Endothelial cell of umbilical vein (primary cell): ENCODE data around the gene KCNJ12. TPM values are rescaled to one million over a fixed set of nuclear protein-coding genes. Genes with fewer than 3 reads are reported as not detected.

Experiments
- BruUV-seq: library from RNA; stranded (reverse); fragments of 400-500 nt; replicated peaks from 2 replicates; lab custom pipeline; 2021; lab: Mats Ljungman, UMichigan
- CTCF ChIA-PET: fragments of 300-600, 350-600 bp; sonication (Branson Sonifier 250); formaldehyde crosslinking; loops from one replicate; lab custom pipeline; 2021; ENCODE audit warnings: antibody characterized with exemption, inconsistent platforms; lab: Charles Lee
- POLR2A ChIA-PET: fragments of 300-600, 350-600 bp; sonication (Branson Sonifier 250); formaldehyde crosslinking; loops from one replicate; lab custom pipeline; 2021; ENCODE audit warnings: antibody characterized with exemption, inconsistent platforms; lab: Charles Lee
- DNase-seq: peaks from one replicate; pipeline ENCODE4 v3.0.0-alpha.2; 2011; ENCODE audit warnings: low read depth, low spot score
- FAIRE-seq: peaks from 2 replicates; lab custom pipeline; 2011; peaks lifted over from hg19 to GRCh38; lab: Jason Lieb, UNC
- H2AFZ ChIP-seq: 2 replicates; pipeline ENCODE4 v1.6.0; 2012; ENCODE audit warnings: low read depth, low read length, control low read depth, inconsistent platforms
- H3K27ac ChIP-seq: 2 replicates; pipeline ENCODE4 v1.5.1; 2011; ENCODE audit warnings: low read depth, mild to moderate bottlenecking, control low read depth, low read length, moderate library complexity; ENCODE audit not compliant: insufficient read depth
- H3K27me3 ChIP-seq, 2 experiments: 2 replicates each; pipeline versions ENCODE4 v1.6.0 to v1.6.1; 2011; ENCODE audit warnings: low read length in 2 of 2, mixed read lengths in 1 of 2; ENCODE audit not compliant: control insufficient read depth in 2 of 2, insufficient read depth in 2 of 2
- H3K36me3 ChIP-seq, 2 experiments: 2 replicates in 1 of 2; 3 replicates in 1 of 2; pipeline ENCODE4 v1.5.1; 2011; ENCODE audit warnings: low read length in 2 of 2, mild to moderate bottlenecking in 1 of 2, moderate library complexity in 1 of 2; ENCODE audit not compliant: control insufficient read depth in 2 of 2, insufficient read depth in 2 of 2; ENCODE audit errors: extremely low read depth in 1 of 2
- H3K4me1 ChIP-seq: 3 replicates; pipeline ENCODE4 v1.5.1; 2011; ENCODE audit warnings: mild to moderate bottlenecking, low read length; ENCODE audit not compliant: control insufficient read depth, insufficient read depth; ENCODE audit errors: extremely low read depth
- H3K4me2 ChIP-seq: 2 replicates; pipeline ENCODE4 v1.6.1; 2011; ENCODE audit warnings: low read length, control low read depth, mixed read lengths; ENCODE audit not compliant: insufficient read depth
- H3K4me3 ChIP-seq, 3 experiments: fragments of 200-600 bp in 1 of 3; sonication (generic), shearing (Covaris generic) in 1 of 3; replicated peaks in 1 of 3; 2 replicates each; pipeline ENCODE4 v1.5.1; 2011 to 2016; ENCODE audit warnings: control low read depth in 3 of 3, low read length in 3 of 3, mild to moderate bottlenecking in 2 of 3, inconsistent platforms in 1 of 3, low read depth in 1 of 3, moderate library complexity in 1 of 3; ENCODE audit not compliant: insufficient read depth in 1 of 3
- H3K79me2 ChIP-seq: 2 replicates; pipeline ENCODE4 v1.6.0; 2012; ENCODE audit warnings: low read length, inconsistent platforms; ENCODE audit not compliant: control insufficient read depth, insufficient read depth
- H3K9ac ChIP-seq: replicated peaks from 2 replicates; pipeline ENCODE3; 2011; ENCODE audit warnings: low read length, control low read depth; ENCODE audit not compliant: insufficient read depth; ENCODE audit errors: extremely low read depth
- H3K9me1 ChIP-seq: replicated peaks from 3 replicates; pipeline ENCODE4 v1.6.0; 2011; ENCODE audit warnings: mild to moderate bottlenecking, low read length; ENCODE audit not compliant: control insufficient read depth, insufficient read depth; ENCODE audit errors: extremely low read depth
- H3K9me3 ChIP-seq: replicated peaks from 2 replicates; pipeline ENCODE4 v1.5.1; 2012; ENCODE audit warnings: low read length, inconsistent platforms; ENCODE audit not compliant: control insufficient read depth, insufficient read depth
- H4K20me1 ChIP-seq: replicated peaks from 2 replicates; pipeline ENCODE3; 2011; ENCODE audit warnings: mild to moderate bottlenecking, low read length; ENCODE audit not compliant: control insufficient read depth, insufficient read depth; ENCODE audit errors: extremely low read depth
- EZH2 ChIP-seq: IDR thresholded peaks from 2 replicates; pipeline ENCODE4 v1.6.1; 2012; ENCODE audit warnings: borderline replicate concordance, low read depth, mild to moderate bottlenecking, moderate library complexity, low read length, inconsistent platforms; ENCODE audit not compliant: severe bottlenecking
- FOS ChIP-seq: IDR thresholded peaks from 2 replicates; pipeline ENCODE4 v1.6.1; 2011; ENCODE audit warnings: mild to moderate bottlenecking, low read length, moderate library complexity, borderline replicate concordance; ENCODE audit not compliant: insufficient read depth
- GATA2 ChIP-seq: IDR thresholded peaks from 2 replicates; pipeline ENCODE4 v1.7.0; 2011; ENCODE audit warnings: low read depth, mild to moderate bottlenecking, moderate library complexity, mixed read lengths, low read length; ENCODE audit not compliant: insufficient read length, insufficient read depth
- JUN ChIP-seq: IDR thresholded peaks from 2 replicates; pipeline ENCODE4 v1.6.1; 2011; ENCODE audit warnings: borderline replicate concordance, low read depth; ENCODE audit not compliant: insufficient read length, insufficient read depth
- MYC ChIP-seq: IDR thresholded peaks from one replicate; pipeline ENCODE4 v1.6.1; 2011; ENCODE audit warnings: mild to moderate bottlenecking, low read depth, low read length
- POLR2A ChIP-seq: IDR thresholded peaks from 2 replicates; pipeline ENCODE4 v1.6.1; 2012; ENCODE audit warnings: low read depth, mild to moderate bottlenecking, control low read depth, low read length
- POLR2AphosphoS5 ChIP-seq: IDR thresholded peaks from 2 replicates; pipeline ENCODE4 v1.6.1; 2012; ENCODE audit warnings: low read depth, mild to moderate bottlenecking, control low read depth, low read length, moderate library complexity; ENCODE audit not compliant: insufficient read depth
- dilution Hi-C: fragments of 300-500 bp; cut with MboI; formaldehyde crosslinking; loops from one replicate; pipeline ENCODE4 v1.15.0; 2019; ENCODE audit warnings: low sequenced_read_pairs; ENCODE audit not compliant: extremely low pct_ligation_motif_present
- intact Hi-C: fragments of 100-400 bp; cut with micrococcal nuclease; formaldehyde crosslinking; loops from one replicate; pipeline ENCODE4 v1.10.0; 2022
- polyA plus RNA-seq, 4 experiments: library from polyadenylated mRNA; depleted of rRNA in 3 of 4; stranded (reverse) in 3 of 4; unstranded in 1 of 4; fragments of >200 nt; gene quantifications; 2 replicates each; pipeline versions ENCODE4 v1.2.1 to v1.2.3, GENCODE V29; 2011 to 2012; ENCODE audit warnings: missing spikeins in 1 of 4
- total RNA-seq: library from RNA; stranded (reverse); gene quantifications from 2 replicates; pipeline ENCODE4 v1.2.3, GENCODE V29; 2021
- TF ChIP-seq, protein P1 (sequence below): IDR thresholded peaks from 2 replicates; pipeline ENCODE4 v1.6.1; 2011; ENCODE audit not compliant: insufficient read depth, insufficient read length
- TF ChIP-seq, protein P2 (sequence below), 2 donors: IDR thresholded peaks; 1 replicate in 1 of 2; 2 replicates in 1 of 2; pipeline ENCODE4 v1.5.1; 2011; ENCODE audit warnings: low read length in 2 of 2, mild to moderate bottlenecking in 2 of 2, moderate library complexity in 2 of 2, control low read depth in 1 of 2, inconsistent platforms in 1 of 2, low read depth in 1 of 2; ENCODE audit not compliant: insufficient read depth in 1 of 2; ENCODE audit errors: extremely low read depth in 1 of 2

Gene KCNJ12
- total and polyA plus RNA-seq, 2 donors (not counting 3 experiments of a cell fraction or from before 2014, with no cell fraction given) = 0.19 to 0.44 TPM

DNA sequence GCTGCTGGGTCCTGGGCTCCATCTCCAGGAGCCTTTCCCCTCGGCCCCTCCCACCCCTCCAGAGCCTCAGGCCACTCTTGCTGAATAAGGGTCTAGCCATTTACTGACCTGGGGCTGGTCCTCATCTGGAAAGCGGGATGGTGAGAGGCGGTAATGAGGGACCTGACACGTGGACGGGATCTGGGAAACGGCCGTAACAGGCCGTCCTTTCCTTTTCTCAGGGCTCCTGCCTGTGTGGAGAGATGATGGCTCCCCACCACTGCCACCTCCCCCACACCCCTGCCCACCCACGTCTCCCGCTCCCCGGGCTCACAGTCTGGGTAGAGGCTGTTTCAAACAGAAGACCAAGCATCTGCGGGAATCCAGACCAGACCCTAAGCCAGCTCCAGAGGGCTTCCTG lies 20.6 kb upstream of the KCNJ12 start:
- FAIRE-seq = no peak
- H3K4me3 ChIP-seq = no peak overlapping the region
- H3K4me2 ChIP-seq = no peak overlapping the region
- no peak overlapping the region for H3K27ac ChIP-seq
- no peaks in the 10 kb centered on the region for H3K27me3 ChIP-seq
- no peaks in the 10 kb centered on the region for H4K20me1 ChIP-seq
- H3K9me1 ChIP-seq = no peaks in the 10 kb centered on the region
- POLR2A ChIA-PET = no interaction called here
- no peak overlapping the region for H3K9ac ChIP-seq
- no peaks in the 10 kb centered on the region for H3K79me2 ChIP-seq
- no peaks in the 10 kb centered on the region for H3K4me1 ChIP-seq
- intact Hi-C loops = no loop called here
- TF ChIP-seq POLR2AphosphoS5 (no peak), JUN (no peak), GATA2 (no peak), POLR2A (no peak), EZH2 (no peak), MYC (no peak), FOS (no peak)
- TF ChIP-seq, protein P1, sequence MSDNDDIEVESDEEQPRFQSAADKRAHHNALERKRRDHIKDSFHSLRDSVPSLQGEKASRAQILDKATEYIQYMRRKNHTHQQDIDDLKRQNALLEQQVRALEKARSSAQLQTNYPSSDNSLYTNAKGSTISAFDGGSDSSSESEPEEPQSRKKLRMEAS = no peak
- TF ChIP-seq, protein P2, sequence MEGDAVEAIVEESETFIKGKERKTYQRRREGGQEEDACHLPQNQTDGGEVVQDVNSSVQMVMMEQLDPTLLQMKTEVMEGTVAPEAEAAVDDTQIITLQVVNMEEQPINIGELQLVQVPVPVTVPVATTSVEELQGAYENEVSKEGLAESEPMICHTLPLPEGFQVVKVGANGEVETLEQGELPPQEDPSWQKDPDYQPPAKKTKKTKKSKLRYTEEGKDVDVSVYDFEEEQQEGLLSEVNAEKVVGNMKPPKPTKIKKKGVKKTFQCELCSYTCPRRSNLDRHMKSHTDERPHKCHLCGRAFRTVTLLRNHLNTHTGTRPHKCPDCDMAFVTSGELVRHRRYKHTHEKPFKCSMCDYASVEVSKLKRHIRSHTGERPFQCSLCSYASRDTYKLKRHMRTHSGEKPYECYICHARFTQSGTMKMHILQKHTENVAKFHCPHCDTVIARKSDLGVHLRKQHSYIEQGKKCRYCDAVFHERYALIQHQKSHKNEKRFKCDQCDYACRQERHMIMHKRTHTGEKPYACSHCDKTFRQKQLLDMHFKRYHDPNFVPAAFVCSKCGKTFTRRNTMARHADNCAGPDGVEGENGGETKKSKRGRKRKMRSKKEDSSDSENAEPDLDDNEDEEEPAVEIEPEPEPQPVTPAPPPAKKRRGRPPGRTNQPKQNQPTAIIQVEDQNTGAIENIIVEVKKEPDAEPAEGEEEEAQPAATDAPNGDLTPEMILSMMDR (IDR thresholded peaks at IDR 0.05; ENCODE audit: extremely low read depth in 1 of 2, insufficient read depth in 1 of 2, low read depth in 1 of 2, low read length in 2 of 2) = no peak
- H2AFZ ChIP-seq = no peak overlapping the region
- no peaks in the 10 kb centered on the region for H3K36me3 ChIP-seq
- DNase-seq = no peak
- no peaks in the 10 kb centered on the region for H3K9me3 ChIP-seq
- dilution Hi-C loops = no loop called here
- CTCF ChIA-PET = no interaction called here
- no TSS peak for BruUV-seq
